Endodermal cell (in vitro differentiated cells): ENCODE data around the gene PLB1. TPM values are rescaled to one million over a fixed set of nuclear protein-coding genes. Genes with fewer than 3 reads are reported as not detected.

Source experiments
- DNase-seq: peaks from one replicate; pipeline ENCODE4 v3.0.0-alpha.2; 2017
- H3K27ac ChIP-seq: 2 replicates; pipeline ENCODE4 v1.5.1; 2013; ENCODE audit warnings: mild to moderate bottlenecking, low read depth, low read length, moderate library complexity
- H3K27me3 ChIP-seq: 2 replicates; pipeline ENCODE4 v1.6.1; 2013; ENCODE audit warnings: mild to moderate bottlenecking, low read length, moderate library complexity; ENCODE audit not compliant: insufficient read depth, control insufficient read depth, poor library complexity, severe bottlenecking
- H3K36me3 ChIP-seq: 2 replicates; pipeline ENCODE4 v1.7.0; 2013; ENCODE audit warnings: mild to moderate bottlenecking, low read length, moderate library complexity; ENCODE audit not compliant: control insufficient read depth, insufficient read depth
- H3K4me1 ChIP-seq: one replicate; pipeline ENCODE4 v1.7.0; 2013; ENCODE audit warnings: low read length; ENCODE audit not compliant: control insufficient read depth, insufficient read depth
- H3K4me3 ChIP-seq: 2 replicates; pipeline ENCODE4 v1.5.1; 2013; ENCODE audit warnings: mild to moderate bottlenecking, low read length, moderate library complexity
- H3K9ac ChIP-seq: 2 replicates; pipeline ENCODE4 v1.6.1; 2013; ENCODE audit warnings: mild to moderate bottlenecking, low read length, moderate library complexity; ENCODE audit not compliant: poor library complexity, severe bottlenecking; ENCODE audit errors: extremely low read depth
- H3K9me3 ChIP-seq: 2 replicates; pipeline ENCODE4 v1.6.1; 2013; ENCODE audit warnings: mild to moderate bottlenecking, low read length, moderate library complexity; ENCODE audit not compliant: control insufficient read depth
- H3K27ac Mint-ChIP-seq: 2 replicates; pipeline ENCODE4 v1.8.0; 2020; ENCODE audit warnings: mixed read lengths
- H3K27me3 Mint-ChIP-seq: 2 replicates; pipeline ENCODE4 v1.8.0; 2021; ENCODE audit warnings: mild to moderate bottlenecking, mixed read lengths; ENCODE audit not compliant: insufficient read depth
- H3K36me3 Mint-ChIP-seq: 2 replicates; pipeline ENCODE4 v1.8.0; 2020; ENCODE audit warnings: low read depth, mixed read lengths
- H3K4me1 Mint-ChIP-seq: 2 replicates; pipeline ENCODE4 v1.8.0; 2020; ENCODE audit warnings: mixed read lengths
- H3K4me3 Mint-ChIP-seq: 2 replicates; pipeline ENCODE4 v1.8.0; 2020; ENCODE audit warnings: mild to moderate bottlenecking, moderate library complexity, mixed read lengths
- H3K9me3 Mint-ChIP-seq: 2 replicates; pipeline ENCODE4 v1.8.0; 2020; ENCODE audit warnings: mild to moderate bottlenecking, mixed read lengths
- CTCF ChIP-seq: fragments of 200-600 bp; sonication (generic); conservative IDR thresholded peaks from 2 replicates; pipeline ENCODE4 v1.5.0; 2021; ENCODE audit warnings: antibody characterized with exemption, mild to moderate bottlenecking
- WGBS, 2 experiments: methylation state at CpG; one replicate each; pipeline versions ENCODE4 v1.1.5 to v1.1.7; 2013; ENCODE audit warnings: missing lambda C conversion rate in 2 of 2, mixed read lengths in 1 of 2; ENCODE audit not compliant: insufficient coverage in 1 of 2, insufficient read length in 1 of 2; 5-methylcytosine and 5-hydroxymethylcytosine counted together
- total RNA-seq, 2 donors: library from RNA; stranded (reverse); fragmentation: NEBNext Ultra II Directional in 1 of 2; extraction: Animal tissue kit (Norgen Biotek cat#: 25700) in 1 of 2; gene quantifications; 2 replicates in 1 of 2; 3 replicates in 1 of 2; pipeline ENCODE4 v1.2.1, GENCODE V29; 2021

The PLB1 gene
- total RNA-seq, 2 donors from 2014 or later, result 0.35 to 0.38 TPM

GRCh38 chr2:28633204-28633603, 137.3 kb downstream of the PLB1 start:
- DNase-seq, result no peak
- no peak overlapping the region for H3K4me3 ChIP-seq
- Mint-ChIP-seq H3K27ac (no peak overlapping the region), H3K9me3 (no peaks in the 10 kb centered on the region), H3K27me3 (no peaks in the 10 kb centered on the region), H3K36me3 (no peaks in the 10 kb centered on the region), H3K4me3 (no peak overlapping the region), H3K4me1 (peaks cover 4% of the 10 kb centered on the region)
- H3K27me3 ChIP-seq, result no peaks in the 10 kb centered on the region
- no peak overlapping the region for H3K27ac ChIP-seq
- TF ChIP-seq CTCF, result no peak
- WGBS, 2 experiments, result 91 to 100% methylated on average over 4 to 7 of the region's 7 CpGs
- no peaks in the 10 kb centered on the region for H3K36me3 ChIP-seq
- no peaks in the 10 kb centered on the region for H3K9me3 ChIP-seq
- no peak overlapping the region for H3K9ac ChIP-seq
- H3K4me1 ChIP-seq, result no peaks in the 10 kb centered on the region

GRCh38 chr2:28633746-28634145, 137.9 kb downstream of the PLB1 start:
- peaks cover 4% of the 10 kb centered on the region for H3K4me1 Mint-ChIP-seq
- no peaks in the 10 kb centered on the region for H3K27me3 ChIP-seq
- no peaks in the 10 kb centered on the region for H3K4me1 ChIP-seq
- WGBS, 2 experiments, result 77 to 84% methylated on average over 5 of the region's 5 CpGs
- H3K27ac Mint-ChIP-seq, result no peak overlapping the region
- H3K4me3 Mint-ChIP-seq, result no peak overlapping the region
- H3K36me3 ChIP-seq, result no peaks in the 10 kb centered on the region
- no peaks in the 10 kb centered on the region for H3K9me3 ChIP-seq
- H3K9me3 Mint-ChIP-seq, result no peaks in the 10 kb centered on the region
- H3K27me3 Mint-ChIP-seq, result no peaks in the 10 kb centered on the region
- TF ChIP-seq CTCF, result no peak
- no peak for DNase-seq
- H3K27ac ChIP-seq, result no peak overlapping the region
- H3K4me3 ChIP-seq, result no peak overlapping the region
- no peaks in the 10 kb centered on the region for H3K36me3 Mint-ChIP-seq
- H3K9ac ChIP-seq, result no peak overlapping the region

GRCh38 chr2:28635191-28635611, 139.3 kb downstream of the PLB1 start:
- H3K9me3 ChIP-seq, result no peaks in the 10 kb centered on the region
- H3K27ac ChIP-seq, result no peak overlapping the region
- Mint-ChIP-seq H3K36me3 (no peaks in the 10 kb centered on the region), H3K27ac (no peak overlapping the region), H3K27me3 (no peaks in the 10 kb centered on the region), H3K4me3 (no peak overlapping the region), H3K4me1 (peaks cover 6% of the 10 kb centered on the region), H3K9me3 (no peaks in the 10 kb centered on the region)
- H3K4me3 ChIP-seq, result no peak overlapping the region
- 97% methylated on average over 2 of the region's 2 CpGs; no CpG with 5 or more reads in 1 of the 2 experiments for WGBS, 2 experiments
- no peaks in the 10 kb centered on the region for H3K36me3 ChIP-seq
- H3K4me1 ChIP-seq, result no peaks in the 10 kb centered on the region
- no peak for DNase-seq
- no peak overlapping the region for H3K9ac ChIP-seq
- no peak for TF ChIP-seq CTCF
- H3K27me3 ChIP-seq, result no peaks in the 10 kb centered on the region
